A549 (cell line): Measurements from ENCODE around the gene NFASC. TPM values are rescaled to one million over a fixed set of nuclear protein-coding genes. Genes with fewer than 3 reads are reported as not detected.

Source experiments
- ATAC-seq, 2 experiments: fragments of 200-7000 bp in 1 of 2; fragments of >200 bp in 1 of 2; cut with Nextera tagmentation in 1 of 2; cut with Tn5 transposase in 1 of 2; 3 replicates each; pipeline versions ENCODE4 v1.8.0 to v1.9.1; 2018 to 2020; ENCODE audit warnings: mild to moderate bottlenecking in 1 of 2, moderate library complexity in 1 of 2
- CTCF ChIA-PET: fragments of 300-600 bp; sonication (Branson Sonifier 250); formaldehyde crosslinking; extraction: SDS; loops from one replicate; lab custom pipeline; 2021; ENCODE audit warnings: antibody characterized with exemption, inconsistent platforms; lab: Yijun Ruan, JAX
- POLR2A ChIA-PET: fragments of 350-600 bp; formaldehyde crosslinking; extraction: SDS; loops from one replicate; lab custom pipeline; 2021; ENCODE audit warnings: antibody characterized with exemption, inconsistent platforms; lab: Yijun Ruan, JAX
- DNase-seq, 2 experiments: peaks; one replicate each; pipeline versions ENCODE4 v3.0.0 to v3.0.0-alpha.2; 2011 to 2016; ENCODE audit warnings: low read depth in 1 of 2, low spot score in 1 of 2
- FAIRE-seq: peaks from 2 replicates; lab custom pipeline; 2011; peaks lifted over from hg19 to GRCh38; lab: Jason Lieb, UNC
- H3K27ac ChIP-seq, 2 experiments: fragments of >200 bp; sonication (Bioruptor Twin); formaldehyde crosslinking; 3 replicates each; pipeline ENCODE4 v1.5.1; 2016 to 2017
- H3K4me1 ChIP-seq: fragments of >200 bp; sonication (Bioruptor Twin); formaldehyde crosslinking; 3 replicates; pipeline ENCODE4 v1.6.1; 2016
- H3K4me2 ChIP-seq: fragments of >200 bp; sonication (Bioruptor Twin); formaldehyde crosslinking; 3 replicates; pipeline ENCODE4 v1.6.1; 2016
- H3K4me3 ChIP-seq: fragments of >200 bp; sonication (Bioruptor Twin); formaldehyde crosslinking; 3 replicates; pipeline ENCODE4 v1.5.1; 2016
- H3K9me3 ChIP-seq: fragments of >200 bp; sonication (Bioruptor Twin); formaldehyde crosslinking; 3 replicates; pipeline ENCODE4 v1.6.1; 2016
- BHLHE40 ChIP-seq: IDR thresholded peaks from 2 replicates; pipeline ENCODE4 v1.6.1; 2012; ENCODE audit warnings: low read depth, low read length, inconsistent platforms
- CEBPB ChIP-seq, 2 experiments: fragments of >200 bp in 1 of 2; sonication (Bioruptor Twin) in 1 of 2; formaldehyde crosslinking in 1 of 2; IDR thresholded peaks; 2 replicates each; pipeline ENCODE4 v1.6.1; 2012 to 2016
- CTCF ChIP-seq: fragments of >200 bp; sonication (Bioruptor Twin); formaldehyde crosslinking; IDR thresholded peaks from 3 replicates; pipeline ENCODE4 v1.5.1; 2016
- EHMT2 ChIP-seq: fragments of 200-600 bp; sonication (generic); IDR thresholded peaks from 2 replicates; pipeline ENCODE4 v1.6.1; 2016; ENCODE audit warnings: antibody characterized with exemption, low read depth, mild to moderate bottlenecking, moderate library complexity
- EP300 ChIP-seq, 2 experiments: fragments of >200 bp; sonication (Bioruptor Twin); formaldehyde crosslinking; IDR thresholded peaks; 2 replicates in 1 of 2; 3 replicates in 1 of 2; pipeline ENCODE4 v1.6.1; 2016 to 2017
- ESRRA ChIP-seq: fragments of 150-350 bp; IDR thresholded peaks from 2 replicates; pipeline ENCODE4 v1.6.1; 2014; ENCODE audit warnings: mild to moderate bottlenecking, low read length, borderline replicate concordance
- FOSB ChIP-seq: fragments of 250-450 bp; sonication (Bioruptor Pico); IDR thresholded peaks from 2 replicates; pipeline ENCODE4 v1.5.0; 2020; ENCODE audit warnings: mild to moderate bottlenecking, moderate library complexity
- FOXS1 ChIP-seq: fragments of 250-450 bp; sonication (Bioruptor Pico); IDR thresholded peaks from 2 replicates; pipeline ENCODE4 v1.5.0; 2020; ENCODE audit warnings: mild to moderate bottlenecking, moderate library complexity
- HDAC2 ChIP-seq: fragments of 200-600 bp; sonication (generic); IDR thresholded peaks from 2 replicates; pipeline ENCODE4 v1.6.1; 2016
- HES2 ChIP-seq: fragments of >200 bp; sonication (Bioruptor Twin); formaldehyde crosslinking; IDR thresholded peaks from 2 replicates; pipeline ENCODE4 v1.6.1; 2016
- HEYL ChIP-seq: fragments of 250-450 bp; sonication (Bioruptor Pico); IDR thresholded peaks from 2 replicates; pipeline ENCODE4 v1.8.0; 2021; ENCODE audit warnings: mild to moderate bottlenecking, moderate library complexity
- HOXA7 ChIP-seq: fragments of 250-450 bp; sonication (Bioruptor Pico); IDR thresholded peaks from 2 replicates; pipeline ENCODE4 v1.5.0; 2020; ENCODE audit warnings: mild to moderate bottlenecking, moderate library complexity
- JUN ChIP-seq, 2 experiments: fragments of >200 bp; sonication (Bioruptor Twin); formaldehyde crosslinking; IDR thresholded peaks; 2 replicates in 1 of 2; 3 replicates in 1 of 2; pipeline ENCODE4 v1.6.1; 2016 to 2017
- JUNB ChIP-seq: fragments of >200 bp; sonication (Bioruptor Twin); formaldehyde crosslinking; IDR thresholded peaks from 2 replicates; pipeline ENCODE4 v1.6.1; 2016
- KDM5A ChIP-seq: fragments of 200-600 bp; sonication (generic); IDR thresholded peaks from 2 replicates; pipeline ENCODE4 v1.6.1; 2016; ENCODE audit warnings: antibody characterized with exemption, mild to moderate bottlenecking
- MAFK ChIP-seq: fragments of 450-650 bp; IDR thresholded peaks from 2 replicates; pipeline ENCODE4 v1.6.1; 2014; ENCODE audit not compliant: partially characterized antibody
- NPAS2 ChIP-seq: fragments of 250-450 bp; sonication (Bioruptor Pico); IDR thresholded peaks from 2 replicates; pipeline ENCODE4 v1.8.0; 2022; ENCODE audit warnings: mild to moderate bottlenecking, moderate library complexity, borderline replicate concordance
- PBX3 ChIP-seq: IDR thresholded peaks from 2 replicates; pipeline ENCODE4 v1.6.1; 2012
- POLR2AphosphoS2 ChIP-seq: conservative IDR thresholded peaks from 2 replicates; pipeline ENCODE4 v1.6.1; 2012; ENCODE audit warnings: low read length, improper control_type of control experiment, inconsistent platforms
- RAD21 ChIP-seq, 2 experiments: fragments of >200 bp in 1 of 2; sonication (Bioruptor Twin) in 1 of 2; formaldehyde crosslinking in 1 of 2; IDR thresholded peaks in 1 of 2; conservative IDR thresholded peaks in 1 of 2; 2 replicates in 1 of 2; 3 replicates in 1 of 2; pipeline ENCODE4 v1.6.1; 2012 to 2018; ENCODE audit warnings: inconsistent platforms in 1 of 2
- RFX5 ChIP-seq: fragments of 450-650 bp; IDR thresholded peaks from 2 replicates; pipeline ENCODE4 v1.7.1; 2014; ENCODE audit warnings: antibody characterized with exemption, mild to moderate bottlenecking, moderate library complexity
- TP53 ChIP-seq: fragments of 250-450 bp; sonication (Bioruptor Pico); IDR thresholded peaks from 2 replicates; pipeline ENCODE4 v1.5.0; 2021; ENCODE audit warnings: mild to moderate bottlenecking, moderate library complexity
- USF2 ChIP-seq: fragments of 450-650 bp; IDR thresholded peaks from 2 replicates; pipeline ENCODE4 v1.6.1; 2014; ENCODE audit warnings: antibody characterized with exemption
- ZNF302 ChIP-seq: fragments of 250-450 bp; sonication (Bioruptor Pico); IDR thresholded peaks from 2 replicates; pipeline ENCODE4 v1.9.0; 2021; ENCODE audit warnings: inconsistent platforms, mild to moderate bottlenecking, moderate library complexity
- WGBS: methylation state at CpG from one replicate; pipeline ENCODE4 v1.1.6; 2017; ENCODE audit errors: missing lambda C conversion rate; 5-methylcytosine and 5-hydroxymethylcytosine counted together
- polyA plus RNA-seq, 4 experiments: library from polyadenylated mRNA; depleted of rRNA in 3 of 4; stranded (reverse); fragments of >200 nt; fragmentation: RNase III in 1 of 4; extraction: RNeasy Plus Mini Kit Qiagen cat#74134 plus additional on column Dnase treatment in 1 of 4; gene quantifications; 2 replicates in 3 of 4; 3 replicates in 1 of 4; pipeline ENCODE4 v1.2.3, GENCODE V29; 2011 to 2017
- TF ChIP-seq, protein P1 (sequence below): IDR thresholded peaks from 2 replicates; pipeline ENCODE4 v1.6.1; 2012; ENCODE audit warnings: low read depth, borderline replicate concordance
- TF ChIP-seq, protein P2 (sequence below): fragments of >200 bp; sonication (Bioruptor Twin); formaldehyde crosslinking; IDR thresholded peaks from 3 replicates; pipeline ENCODE4 v1.6.1; 2016
- TF ChIP-seq, protein P3 (sequence below): fragments of 250-450 bp; sonication (Bioruptor Pico); IDR thresholded peaks from 2 replicates; pipeline ENCODE4 v1.5.0; 2021; ENCODE audit warnings: mild to moderate bottlenecking, moderate library complexity, borderline replicate concordance

Gene NFASC
- polyA plus RNA-seq, 2 of the 4 experiments (the other 2 are of a cell fraction): 0.27 to 0.39 TPM

GRCh38 chr1:205046870-205047269, 176.2 kb downstream of the NFASC start:
- ChIA-PET POLR2A (no interaction called here), CTCF (interaction anchor here (0.5 to 4.4 kb wide), 5 partner anchors 9 to 611 kb away, joined by 3 to 38 read pairs (median 3); no protein-coding TSS in a partner anchor)
- peak in 1 of 2 experiments; percentile 8; a peak in 2 of 6 replicates for ATAC-seq
- FAIRE-seq: no peak
- Histone ChIP-seq H3K4me2 (no peak overlapping the region), H3K4me3 (no peak overlapping the region), H3K27ac (no peak overlapping the region), H3K4me1 (peaks cover 5% of the 10 kb centered on the region; the same call in 1 of the 3 replicates), H3K9me3 (no peaks in the 10 kb centered on the region)
- WGBS: 11% methylated on average over 4 of the region's 4 CpGs
- TF ChIP-seq TP53 (CRISPR knock-in tag) (no peak), POLR2AphosphoS2 (no peak), MAFK (no peak), JUNB (no peak), EP300 (IDR thresholded peaks at IDR 0.05) (no peak), JUN (IDR thresholded peaks at IDR 0.05) (no peak), EHMT2 (no peak), ZNF302 (CRISPR knock-in tag) (no peak), FOSB (CRISPR knock-in tag) (no peak), RFX5 (no peak), HES2 (no peak), CEBPB (IDR thresholded peaks at IDR 0.05) (no peak), ESRRA (no peak), HDAC2 (no peak)
- TF ChIP-seq, protein P1, sequence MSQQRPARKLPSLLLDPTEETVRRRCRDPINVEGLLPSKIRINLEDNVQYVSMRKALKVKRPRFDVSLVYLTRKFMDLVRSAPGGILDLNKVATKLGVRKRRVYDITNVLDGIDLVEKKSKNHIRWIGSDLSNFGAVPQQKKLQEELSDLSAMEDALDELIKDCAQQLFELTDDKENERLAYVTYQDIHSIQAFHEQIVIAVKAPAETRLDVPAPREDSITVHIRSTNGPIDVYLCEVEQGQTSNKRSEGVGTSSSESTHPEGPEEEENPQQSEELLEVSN: no peak
- TF ChIP-seq, protein P2, sequence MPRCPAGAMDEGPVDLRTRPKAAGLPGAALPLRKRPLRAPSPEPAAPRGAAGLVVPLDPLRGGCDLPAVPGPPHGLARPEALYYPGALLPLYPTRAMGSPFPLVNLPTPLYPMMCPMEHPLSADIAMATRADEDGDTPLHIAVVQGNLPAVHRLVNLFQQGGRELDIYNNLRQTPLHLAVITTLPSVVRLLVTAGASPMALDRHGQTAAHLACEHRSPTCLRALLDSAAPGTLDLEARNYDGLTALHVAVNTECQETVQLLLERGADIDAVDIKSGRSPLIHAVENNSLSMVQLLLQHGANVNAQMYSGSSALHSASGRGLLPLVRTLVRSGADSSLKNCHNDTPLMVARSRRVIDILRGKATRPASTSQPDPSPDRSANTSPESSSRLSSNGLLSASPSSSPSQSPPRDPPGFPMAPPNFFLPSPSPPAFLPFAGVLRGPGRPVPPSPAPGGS: no peak
- TF ChIP-seq, protein P3, sequence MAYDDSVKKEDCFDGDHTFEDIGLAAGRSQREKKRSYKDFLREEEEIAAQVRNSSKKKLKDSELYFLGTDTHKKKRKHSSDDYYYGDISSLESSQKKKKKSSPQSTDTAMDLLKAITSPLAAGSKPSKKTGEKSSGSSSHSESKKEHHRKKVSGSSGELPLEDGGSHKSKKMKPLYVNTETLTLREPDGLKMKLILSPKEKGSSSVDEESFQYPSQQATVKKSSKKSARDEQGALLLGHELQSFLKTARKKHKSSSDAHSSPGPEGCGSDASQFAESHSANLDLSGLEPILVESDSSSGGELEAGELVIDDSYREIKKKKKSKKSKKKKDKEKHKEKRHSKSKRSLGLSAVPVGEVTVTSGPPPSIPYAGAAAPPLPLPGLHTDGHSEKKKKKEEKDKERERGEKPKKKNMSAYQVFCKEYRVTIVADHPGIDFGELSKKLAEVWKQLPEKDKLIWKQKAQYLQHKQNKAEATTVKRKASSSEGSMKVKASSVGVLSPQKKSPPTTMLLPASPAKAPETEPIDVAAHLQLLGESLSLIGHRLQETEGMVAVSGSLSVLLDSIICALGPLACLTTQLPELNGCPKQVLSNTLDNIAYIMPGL (CRISPR knock-in tag): no peak
- no peak for DNase-seq

- Histone ChIP-seq H3K4me3 (no peak overlapping the region), H3K27ac (no peak overlapping the region), H3K9me3 (no peaks in the 10 kb centered on the region), H3K4me1 (peaks cover 5% of the 10 kb centered on the region; the same call in 1 of the 3 replicates), H3K4me2 (no peak overlapping the region)
- ChIA-PET CTCF (interaction anchor here (1.2 to 4.4 kb wide), 4 partner anchors 10 to 72 kb away, joined by 3 to 38 read pairs (median 8); no protein-coding TSS in a partner anchor), POLR2A (no interaction called here)
- DNase-seq (no peak), ATAC-seq (no peak), FAIRE-seq (no peak)
- 32% methylated on average over 5 of the region's 5 CpGs for WGBS
- no peak for TF ChIP-seq PBX3
- no peak for TF ChIP-seq NPAS2 (CRISPR knock-in tag)
- TF ChIP-seq POLR2AphosphoS2: no peak
- no peak for TF ChIP-seq FOXS1 (CRISPR knock-in tag)
- TF ChIP-seq EHMT2: no peak
- no peak for TF ChIP-seq BHLHE40
- no peak for TF ChIP-seq RAD21 (conservative IDR thresholded peaks at IDR 0.05 in 1 of 2, IDR thresholded peaks at IDR 0.05 in 1 of 2)
- TF ChIP-seq HEYL (CRISPR knock-in tag): no peak
- no peak for TF ChIP-seq USF2
- TF ChIP-seq, protein P2: no peak
- no peak for TF ChIP-seq MAFK
- no peak for TF ChIP-seq KDM5A
- no peak for TF ChIP-seq HOXA7 (CRISPR knock-in tag)
- TF ChIP-seq CTCF: no peak
- TF ChIP-seq RFX5: no peak
- TF ChIP-seq JUNB: no peak
- no peak for TF ChIP-seq ZNF302 (CRISPR knock-in tag)
These were observed 177.1 kb downstream of the NFASC start for GRCh38 chr1:205047764-205048231.
